GM12892 (cell line): ENCODE measurements around the gene TMPRSS4.

Experiments
- POLR2A ChIP-seq: IDR thresholded peaks from 2 replicates; pipeline ENCODE4 v1.6.1; 2011; ENCODE audit warnings: low read depth, low read length, control low read depth
- TAF1 ChIP-seq: IDR thresholded peaks from 2 replicates; pipeline ENCODE4 v1.6.1; 2011; ENCODE audit warnings: low read depth, mild to moderate bottlenecking, control low read depth, low read length, borderline replicate concordance

DNA sequence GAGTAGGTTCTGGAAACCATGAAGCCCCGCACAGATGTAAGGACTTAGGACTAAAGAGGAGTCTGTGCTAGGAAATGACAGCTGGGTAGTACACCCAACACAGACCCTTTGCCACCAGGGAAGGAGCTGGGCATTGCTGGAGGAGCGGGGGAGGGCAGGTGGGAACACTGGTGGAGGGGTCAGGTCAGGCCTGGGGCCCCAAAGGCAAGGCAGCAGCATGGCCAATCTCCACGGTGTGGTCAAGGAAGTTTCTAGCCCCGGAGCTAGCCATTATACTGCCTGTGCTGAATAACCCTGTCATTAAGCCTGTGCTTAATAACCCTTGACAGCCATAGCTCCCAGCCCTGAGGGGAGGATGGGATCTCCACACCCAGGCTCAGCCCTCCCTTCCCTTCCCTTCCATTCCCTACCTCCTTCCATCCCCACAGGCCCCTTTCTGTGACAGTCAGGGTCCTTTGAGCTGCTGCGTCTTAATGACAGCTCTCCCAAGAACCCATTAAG lies 2.1 kb downstream of the TMPRSS4 start:
- TF ChIP-seq POLR2A (no peak), TAF1 (no peak)
